HepG2 (cell line): ENCODE measurements around the gene LRPPRC. TPM values are rescaled to one million over a fixed set of nuclear protein-coding genes. Genes with fewer than 3 reads are reported as not detected.
A peak's percentile ranks its signal among the peaks of the same experiment; 100 is the strongest.

ENCODE experiments used
- FOXP1 ChIP-seq, 2 experiments: fragments of 450-650 bp in 1 of 2; IDR thresholded peaks; 2 replicates each; pipeline ENCODE4 v1.6.1; 2017 to 2018; ENCODE audit warnings: antibody characterized with exemption in 1 of 2
- HDAC1 ChIP-seq: sonication (generic); formaldehyde crosslinking; IDR thresholded peaks from 2 replicates; pipeline ENCODE4 v1.5.1; 2020; ENCODE audit warnings: mild to moderate bottlenecking, missing genetic modification reagents
- HDAC2 ChIP-seq: sonication (generic); formaldehyde crosslinking; IDR thresholded peaks from 2 replicates; pipeline ENCODE4 v1.4.0; 2020; ENCODE audit warnings: missing genetic modification reagents
- POLR2A ChIP-seq, 2 experiments: IDR thresholded peaks; 2 replicates each; pipeline ENCODE4 v1.6.1; 2011; ENCODE audit warnings: low read depth in 2 of 2, low read length in 2 of 2, mild to moderate bottlenecking in 1 of 2, moderate library complexity in 1 of 2; ENCODE audit not compliant: insufficient read depth in 1 of 2
- ZNF12 ChIP-seq: sonication (generic); formaldehyde crosslinking; IDR thresholded peaks from 2 replicates; pipeline ENCODE4 v1.5.0; 2020; ENCODE audit warnings: missing genetic modification reagents
- ZNF329 ChIP-seq: sonication (generic); formaldehyde crosslinking; IDR thresholded peaks from 2 replicates; pipeline ENCODE4 v1.9.0; 2021; ENCODE audit warnings: low read depth, mild to moderate bottlenecking, missing genetic modification reagents
- ZNF460 ChIP-seq: sonication (generic); formaldehyde crosslinking; IDR thresholded peaks from 2 replicates; pipeline ENCODE4 v1.5.1; 2020; ENCODE audit warnings: missing genetic modification reagents, mild to moderate bottlenecking, borderline replicate concordance
- ZNF879 ChIP-seq: sonication (generic); formaldehyde crosslinking; IDR thresholded peaks from 2 replicates; pipeline ENCODE4 v1.8.1; 2023; ENCODE audit warnings: missing genetic modification reagents
- polyA plus RNA-seq, 8 experiments: library from polyadenylated mRNA; depleted of rRNA in 3 of 8; stranded (reverse) in 7 of 8; unstranded in 1 of 8; fragments of >200 nt; fragmentation: Illumina TruSeq in 4 of 8; extraction: Trizol in 4 of 8; gene quantifications; 2 replicates each; pipeline versions ENCODE4 v1.2.1 to v1.2.3, GENCODE V29; 2011 to 2016; ENCODE audit warnings: low read depth in 4 of 8, missing spikeins in 1 of 8, mixed read lengths in 1 of 8; ENCODE audit not compliant: insufficient read depth in 1 of 8
- total RNA-seq, 5 experiments: library from RNA; depleted of rRNA; stranded (reverse); fragments of >200 nt; fragmentation: Illumina TruSeq; extraction: Trizol; gene quantifications; 2 replicates each; pipeline ENCODE4 v1.2.3, GENCODE V29; 2016; ENCODE audit warnings: low read depth in 1 of 5
- TF ChIP-seq, protein P1 (sequence below): sonication (generic); formaldehyde crosslinking; IDR thresholded peaks from 2 replicates; pipeline ENCODE4 v1.4.0; 2020; ENCODE audit warnings: missing genetic modification reagents
- TF ChIP-seq, protein P2 (sequence below): sonication (generic); formaldehyde crosslinking; IDR thresholded peaks from 2 replicates; pipeline ENCODE4 v1.4.0; 2020; ENCODE audit warnings: missing genetic modification reagents
- TF ChIP-seq, protein P3 (sequence below): sonication (generic); formaldehyde crosslinking; IDR thresholded peaks from 2 replicates; pipeline ENCODE4 v1.5.1; 2020; ENCODE audit warnings: missing genetic modification reagents, mild to moderate bottlenecking, borderline replicate concordance
- TF ChIP-seq, protein P4 (sequence below): sonication (generic); formaldehyde crosslinking; IDR thresholded peaks from 2 replicates; pipeline ENCODE4 v1.4.0; 2020; ENCODE audit warnings: mild to moderate bottlenecking, missing genetic modification reagents
- TF ChIP-seq, protein P5 (sequence below), 2 experiments: fragments of 450-650 bp in 1 of 2; sonication (generic) in 1 of 2; formaldehyde crosslinking; IDR thresholded peaks; 2 replicates each; pipeline versions ENCODE4 v1.5.0 to v1.8.0; 2020 to 2022; ENCODE audit warnings: mild to moderate bottlenecking in 1 of 2, missing genetic modification reagents in 1 of 2

The LRPPRC gene
- total and polyA plus RNA-seq, 2 of the 13 experiments (the other 11 are each of a cell fraction or from before 2014, with no cell fraction given): 117 to 167 TPM

DNA sequence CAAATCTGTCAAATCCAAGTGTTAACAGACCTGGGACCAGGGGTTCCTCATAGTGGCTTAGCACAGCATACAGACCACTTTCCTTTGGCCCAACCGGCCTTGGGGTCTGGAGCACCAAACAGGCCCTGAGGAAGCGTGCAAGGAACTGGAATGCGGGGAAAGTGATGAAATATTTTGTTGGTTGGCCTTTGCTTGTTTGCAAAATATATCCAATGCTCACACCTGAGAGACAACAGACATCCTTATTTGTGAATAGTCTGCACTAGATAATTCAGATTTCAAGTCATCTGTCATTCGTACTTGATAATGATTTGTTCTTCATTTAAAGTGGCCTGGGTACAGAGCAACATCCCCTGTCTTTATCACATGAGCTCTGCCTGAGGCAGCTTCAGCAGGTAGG, 113.5 kb downstream of the LRPPRC start (continued):
- TF ChIP-seq, protein P1, sequence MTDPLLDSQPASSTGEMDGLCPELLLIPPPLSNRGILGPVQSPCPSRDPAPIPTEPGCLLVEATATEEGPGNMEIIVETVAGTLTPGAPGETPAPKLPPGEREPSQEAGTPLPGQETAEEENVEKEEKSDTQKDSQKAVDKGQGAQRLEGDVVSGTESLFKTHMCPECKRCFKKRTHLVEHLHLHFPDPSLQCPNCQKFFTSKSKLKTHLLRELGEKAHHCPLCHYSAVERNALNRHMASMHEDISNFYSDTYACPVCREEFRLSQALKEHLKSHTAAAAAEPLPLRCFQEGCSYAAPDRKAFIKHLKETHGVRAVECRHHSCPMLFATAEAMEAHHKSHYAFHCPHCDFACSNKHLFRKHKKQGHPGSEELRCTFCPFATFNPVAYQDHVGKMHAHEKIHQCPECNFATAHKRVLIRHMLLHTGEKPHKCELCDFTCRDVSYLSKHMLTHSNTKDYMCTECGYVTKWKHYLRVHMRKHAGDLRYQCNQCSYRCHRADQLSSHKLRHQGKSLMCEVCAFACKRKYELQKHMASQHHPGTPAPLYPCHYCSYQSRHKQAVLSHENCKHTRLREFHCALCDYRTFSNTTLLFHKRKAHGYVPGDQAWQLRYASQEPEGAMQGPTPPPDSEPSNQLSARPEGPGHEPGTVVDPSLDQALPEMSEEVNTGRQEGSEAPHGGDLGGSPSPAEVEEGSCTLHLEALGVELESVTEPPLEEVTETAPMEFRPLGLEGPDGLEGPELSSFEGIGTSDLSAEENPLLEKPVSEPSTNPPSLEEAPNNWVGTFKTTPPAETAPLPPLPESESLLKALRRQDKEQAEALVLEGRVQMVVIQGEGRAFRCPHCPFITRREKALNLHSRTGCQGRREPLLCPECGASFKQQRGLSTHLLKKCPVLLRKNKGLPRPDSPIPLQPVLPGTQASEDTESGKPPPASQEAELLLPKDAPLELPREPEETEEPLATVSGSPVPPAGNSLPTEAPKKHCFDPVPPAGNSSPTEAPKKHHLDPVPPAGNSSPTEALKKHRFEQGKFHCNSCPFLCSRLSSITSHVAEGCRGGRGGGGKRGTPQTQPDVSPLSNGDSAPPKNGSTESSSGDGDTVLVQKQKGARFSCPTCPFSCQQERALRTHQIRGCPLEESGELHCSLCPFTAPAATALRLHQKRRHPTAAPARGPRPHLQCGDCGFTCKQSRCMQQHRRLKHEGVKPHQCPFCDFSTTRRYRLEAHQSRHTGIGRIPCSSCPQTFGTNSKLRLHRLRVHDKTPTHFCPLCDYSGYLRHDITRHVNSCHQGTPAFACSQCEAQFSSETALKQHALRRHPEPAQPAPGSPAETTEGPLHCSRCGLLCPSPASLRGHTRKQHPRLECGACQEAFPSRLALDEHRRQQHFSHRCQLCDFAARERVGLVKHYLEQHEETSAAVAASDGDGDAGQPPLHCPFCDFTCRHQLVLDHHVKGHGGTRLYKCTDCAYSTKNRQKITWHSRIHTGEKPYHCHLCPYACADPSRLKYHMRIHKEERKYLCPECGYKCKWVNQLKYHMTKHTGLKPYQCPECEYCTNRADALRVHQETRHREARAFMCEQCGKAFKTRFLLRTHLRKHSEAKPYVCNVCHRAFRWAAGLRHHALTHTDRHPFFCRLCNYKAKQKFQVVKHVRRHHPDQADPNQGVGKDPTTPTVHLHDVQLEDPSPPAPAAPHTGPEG (CRISPR knock-in tag): no peak
- TF ChIP-seq ZNF329 (no peak), ZNF12 (CRISPR knock-in tag) (no peak), FOXP1 (IDR thresholded peaks at IDR 0.05) (no peak), FOXP1 (CRISPR knock-in tag; IDR thresholded peaks at IDR 0.05) (peak; percentile 35; the same call in 1 of the 2 replicates), HDAC2 (CRISPR knock-in tag) (no peak), ZNF879 (CRISPR knock-in tag) (0 out of 2 replicates have a peak, but pooled peaks have one; percentile 53), ZNF460 (CRISPR knock-in tag) (no peak), HDAC1 (no peak), POLR2A (IDR thresholded peaks at IDR 0.05; ENCODE audit: insufficient read depth in 1 of 2, low read depth in 2 of 2, low read length in 2 of 2) (0 out of 4 replicates have a peak, but pooled peaks of 1 of the 2 experiments have one; percentile 13)
- TF ChIP-seq, protein P2, sequence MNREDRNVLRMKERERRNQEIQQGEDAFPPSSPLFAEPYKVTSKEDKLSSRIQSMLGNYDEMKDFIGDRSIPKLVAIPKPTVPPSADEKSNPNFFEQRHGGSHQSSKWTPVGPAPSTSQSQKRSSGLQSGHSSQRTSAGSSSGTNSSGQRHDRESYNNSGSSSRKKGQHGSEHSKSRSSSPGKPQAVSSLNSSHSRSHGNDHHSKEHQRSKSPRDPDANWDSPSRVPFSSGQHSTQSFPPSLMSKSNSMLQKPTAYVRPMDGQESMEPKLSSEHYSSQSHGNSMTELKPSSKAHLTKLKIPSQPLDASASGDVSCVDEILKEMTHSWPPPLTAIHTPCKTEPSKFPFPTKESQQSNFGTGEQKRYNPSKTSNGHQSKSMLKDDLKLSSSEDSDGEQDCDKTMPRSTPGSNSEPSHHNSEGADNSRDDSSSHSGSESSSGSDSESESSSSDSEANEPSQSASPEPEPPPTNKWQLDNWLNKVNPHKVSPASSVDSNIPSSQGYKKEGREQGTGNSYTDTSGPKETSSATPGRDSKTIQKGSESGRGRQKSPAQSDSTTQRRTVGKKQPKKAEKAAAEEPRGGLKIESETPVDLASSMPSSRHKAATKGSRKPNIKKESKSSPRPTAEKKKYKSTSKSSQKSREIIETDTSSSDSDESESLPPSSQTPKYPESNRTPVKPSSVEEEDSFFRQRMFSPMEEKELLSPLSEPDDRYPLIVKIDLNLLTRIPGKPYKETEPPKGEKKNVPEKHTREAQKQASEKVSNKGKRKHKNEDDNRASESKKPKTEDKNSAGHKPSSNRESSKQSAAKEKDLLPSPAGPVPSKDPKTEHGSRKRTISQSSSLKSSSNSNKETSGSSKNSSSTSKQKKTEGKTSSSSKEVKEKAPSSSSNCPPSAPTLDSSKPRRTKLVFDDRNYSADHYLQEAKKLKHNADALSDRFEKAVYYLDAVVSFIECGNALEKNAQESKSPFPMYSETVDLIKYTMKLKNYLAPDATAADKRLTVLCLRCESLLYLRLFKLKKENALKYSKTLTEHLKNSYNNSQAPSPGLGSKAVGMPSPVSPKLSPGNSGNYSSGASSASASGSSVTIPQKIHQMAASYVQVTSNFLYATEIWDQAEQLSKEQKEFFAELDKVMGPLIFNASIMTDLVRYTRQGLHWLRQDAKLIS: no peak
- TF ChIP-seq, protein P3, sequence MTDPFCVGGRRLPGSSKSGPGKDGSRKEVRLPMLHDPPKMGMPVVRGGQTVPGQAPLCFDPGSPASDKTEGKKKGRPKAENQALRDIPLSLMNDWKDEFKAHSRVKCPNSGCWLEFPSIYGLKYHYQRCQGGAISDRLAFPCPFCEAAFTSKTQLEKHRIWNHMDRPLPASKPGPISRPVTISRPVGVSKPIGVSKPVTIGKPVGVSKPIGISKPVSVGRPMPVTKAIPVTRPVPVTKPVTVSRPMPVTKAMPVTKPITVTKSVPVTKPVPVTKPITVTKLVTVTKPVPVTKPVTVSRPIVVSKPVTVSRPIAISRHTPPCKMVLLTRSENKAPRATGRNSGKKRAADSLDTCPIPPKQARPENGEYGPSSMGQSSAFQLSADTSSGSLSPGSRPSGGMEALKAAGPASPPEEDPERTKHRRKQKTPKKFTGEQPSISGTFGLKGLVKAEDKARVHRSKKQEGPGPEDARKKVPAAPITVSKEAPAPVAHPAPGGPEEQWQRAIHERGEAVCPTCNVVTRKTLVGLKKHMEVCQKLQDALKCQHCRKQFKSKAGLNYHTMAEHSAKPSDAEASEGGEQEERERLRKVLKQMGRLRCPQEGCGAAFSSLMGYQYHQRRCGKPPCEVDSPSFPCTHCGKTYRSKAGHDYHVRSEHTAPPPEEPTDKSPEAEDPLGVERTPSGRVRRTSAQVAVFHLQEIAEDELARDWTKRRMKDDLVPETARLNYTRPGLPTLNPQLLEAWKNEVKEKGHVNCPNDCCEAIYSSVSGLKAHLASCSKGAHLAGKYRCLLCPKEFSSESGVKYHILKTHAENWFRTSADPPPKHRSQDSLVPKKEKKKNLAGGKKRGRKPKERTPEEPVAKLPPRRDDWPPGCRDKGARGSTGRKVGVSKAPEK (CRISPR knock-in tag): peak; percentile 31; the same call in 1 of the 2 replicates
- TF ChIP-seq, protein P4, sequence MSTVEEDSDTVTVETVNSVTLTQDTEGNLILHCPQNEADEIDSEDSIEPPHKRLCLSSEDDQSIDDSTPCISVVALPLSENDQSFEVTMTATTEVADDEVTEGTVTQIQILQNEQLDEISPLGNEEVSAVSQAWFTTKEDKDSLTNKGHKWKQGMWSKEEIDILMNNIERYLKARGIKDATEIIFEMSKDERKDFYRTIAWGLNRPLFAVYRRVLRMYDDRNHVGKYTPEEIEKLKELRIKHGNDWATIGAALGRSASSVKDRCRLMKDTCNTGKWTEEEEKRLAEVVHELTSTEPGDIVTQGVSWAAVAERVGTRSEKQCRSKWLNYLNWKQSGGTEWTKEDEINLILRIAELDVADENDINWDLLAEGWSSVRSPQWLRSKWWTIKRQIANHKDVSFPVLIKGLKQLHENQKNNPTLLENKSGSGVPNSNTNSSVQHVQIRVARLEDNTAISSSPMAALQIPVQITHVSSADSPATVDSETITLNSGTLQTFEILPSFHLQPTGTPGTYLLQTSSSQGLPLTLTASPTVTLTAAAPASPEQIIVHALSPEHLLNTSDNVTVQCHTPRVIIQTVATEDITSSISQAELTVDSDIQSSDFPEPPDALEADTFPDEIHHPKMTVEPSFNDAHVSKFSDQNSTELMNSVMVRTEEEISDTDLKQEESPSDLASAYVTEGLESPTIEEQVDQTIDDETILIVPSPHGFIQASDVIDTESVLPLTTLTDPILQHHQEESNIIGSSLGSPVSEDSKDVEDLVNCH (CRISPR knock-in tag): no peak
- TF ChIP-seq, protein P5, sequence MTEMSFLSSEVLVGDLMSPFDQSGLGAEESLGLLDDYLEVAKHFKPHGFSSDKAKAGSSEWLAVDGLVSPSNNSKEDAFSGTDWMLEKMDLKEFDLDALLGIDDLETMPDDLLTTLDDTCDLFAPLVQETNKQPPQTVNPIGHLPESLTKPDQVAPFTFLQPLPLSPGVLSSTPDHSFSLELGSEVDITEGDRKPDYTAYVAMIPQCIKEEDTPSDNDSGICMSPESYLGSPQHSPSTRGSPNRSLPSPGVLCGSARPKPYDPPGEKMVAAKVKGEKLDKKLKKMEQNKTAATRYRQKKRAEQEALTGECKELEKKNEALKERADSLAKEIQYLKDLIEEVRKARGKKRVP (CRISPR knock-in tag; IDR thresholded peaks at IDR 0.05): peak in 1 of 2 experiments; percentile 74; a peak in 2 of 4 replicates
